Measurements from ENCODE around the gene VCX3A.
"Not testable (repeated sequence)": the region's sequence is repeated elsewhere in the genome, so short reads cannot be mapped to it uniquely, and the experiment has no call there.

The VCX3A gene
- long read RNA-seq, donor 1, result 0 reads
- long read RNA-seq, donor 2, result 0 reads
- long read RNA-seq, donor 3, result 0 reads
- long read RNA-seq, donor 4, result 0 reads
- long read RNA-seq, donor 5, result 0 reads
- long read RNA-seq, donor 6, result 0 reads
- long read RNA-seq, donor 7, result 0 reads
- long read RNA-seq, donor 8, result 0 reads

- DNase-seq, result not testable (repeated sequence)
Observed at GRCh38 chrX:6535018-6535417, at the start of gene VCX3A. TSS of gene VCX3A (minus strand) at chrX:6535118. CDS start at chrX:6534497, 621 bp downstream.

- DNase-seq, result no peak
Observed at GRCh38 chrX:6574762-6575161, 39.8 kb upstream of the VCX3A start.

- no peak for DNase-seq
Observed at GRCh38 chrX:6568031-6568430, 33.1 kb upstream of the VCX3A start.

GRCh38 chrX:6558979-6559378 is 24.1 kb upstream of the VCX3A start:
- no peak for DNase-seq

GRCh38 chrX:6557690-6558089 is 22.8 kb upstream of the VCX3A start:
- DNase-seq, result no peak

- DNase-seq, result no peak
Observed at GRCh38 chrX:6550999-6551398, 16.1 kb upstream of the VCX3A start.

- no peak for DNase-seq
Observed at GRCh38 chrX:6545712-6546111, 10.8 kb upstream of the VCX3A start.

- DNase-seq, result no peak
Observed at GRCh38 chrX:6526564-6527136, 8.3 kb downstream of the VCX3A start.

- no peak for DNase-seq
Observed at GRCh38 chrX:6517376-6517775, 17.5 kb downstream of the VCX3A start.

- DNase-seq, result no peak
Observed at GRCh38 chrX:6506444-6506843, 28.5 kb downstream of the VCX3A start.

GRCh38 chrX:6505960-6506359 is 29.0 kb downstream of the VCX3A start:
- no peak for DNase-seq

- DNase-seq, result no peak
Observed at GRCh38 chrX:6500719-6501118, 34.2 kb downstream of the VCX3A start.

- no peak for DNase-seq
Observed at GRCh38 chrX:6498324-6498723, 36.6 kb downstream of the VCX3A start.

All from right kidney (tissue), 9 donors.